ENCODE data around the gene TMEM94.

- TF ChIP-seq MAFK (IDR thresholded peaks at IDR 0.05; ENCODE audit: partially characterized antibody) = no peak
- no peak for TF ChIP-seq ELK1 (IDR thresholded peaks at IDR 0.05; ENCODE audit: low read depth, low read length)
- no peak for TF ChIP-seq CTCF (IDR thresholded peaks at IDR 0.05)
- no peak for TF ChIP-seq BHLHE40 (IDR thresholded peaks at IDR 0.05; ENCODE audit: low read depth, low read length)
- TF ChIP-seq FOSL2 (IDR thresholded peaks at IDR 0.05) = no peak
- TF ChIP-seq FOSL2 (CRISPR knock-in tag; IDR thresholded peaks at IDR 0.05) = no peak
- TF ChIP-seq POLR2A (IDR thresholded peaks at IDR 0.05; ENCODE audit: low read length) = no peak
- TF ChIP-seq RCOR1 (IDR thresholded peaks at IDR 0.05; ENCODE audit: low read depth, low read length) = no peak
- TF ChIP-seq PBX3 (IDR thresholded peaks at IDR 0.05) = no peak
- no peak for TF ChIP-seq MAX (IDR thresholded peaks at IDR 0.05)
- TF ChIP-seq REST (IDR thresholded peaks at IDR 0.05) = no peak
- TF ChIP-seq HMGXB4 (CRISPR knock-in tag; IDR thresholded peaks at IDR 0.05; ENCODE audit: borderline replicate concordance) = no peak
- TF ChIP-seq KDM1A (IDR thresholded peaks at IDR 0.05; ENCODE audit: low read depth) = no peak
- TF ChIP-seq ESRRA (IDR thresholded peaks at IDR 0.05; ENCODE audit: borderline replicate concordance, low read length) = no peak
- TF ChIP-seq SREBF2 (IDR thresholded peaks at IDR 0.05) = no peak
Measured at GRCh38 chr17:75490173-75490743, 33.8 kb downstream of the TMEM94 start.

All from A549 (cell line).